K562 (cell line): ENCODE data around the gene TRMT2A. TPM values are rescaled to one million over a fixed set of nuclear protein-coding genes. Genes with fewer than 3 reads are reported as not detected.
A peak's percentile ranks its signal among the peaks of the same experiment; 100 is the strongest.

Experiments used
- BHLHE40 ChIP-seq: IDR thresholded peaks from 2 replicates; pipeline ENCODE4 v1.6.1; 2011; ENCODE audit warnings: low read length, improper control_type of control experiment
- BRD9 ChIP-seq: fragments of 450-650 bp; IDR thresholded peaks from 2 replicates; pipeline ENCODE4 v1.6.1; 2018; ENCODE audit warnings: low read depth; ENCODE audit not compliant: partially characterized antibody
- DACH1 ChIP-seq: fragments of 450-650 bp; IDR thresholded peaks from 2 replicates; pipeline ENCODE4 v1.6.1; 2018; ENCODE audit not compliant: partially characterized antibody
- ELF4 ChIP-seq: fragments of 450-650 bp; formaldehyde crosslinking; IDR thresholded peaks from 2 replicates; pipeline ENCODE4 v1.4.0; 2022; ENCODE audit warnings: missing genetic modification characterization
- ESRRA ChIP-seq: fragments of 450-650 bp; IDR thresholded peaks from 2 replicates; pipeline ENCODE4 v1.6.1; 2014; ENCODE audit warnings: low read depth, mild to moderate bottlenecking, moderate library complexity, borderline replicate concordance
- ESRRB ChIP-seq: fragments of 250-450 bp; sonication (Bioruptor Pico); IDR thresholded peaks from 2 replicates; pipeline ENCODE4 v1.5.0; 2020; ENCODE audit warnings: mild to moderate bottlenecking, moderate library complexity, borderline replicate concordance
- ETV6 ChIP-seq, 3 experiments: fragments of 150-350 bp in 1 of 3; sonication (generic) in 1 of 3; formaldehyde crosslinking in 1 of 3; IDR thresholded peaks; 2 replicates each; pipeline versions ENCODE4 v1.6.1 to v1.8.0; 2014 to 2022; ENCODE audit warnings: borderline replicate concordance in 2 of 3, low read depth in 2 of 3, antibody characterized with exemption in 1 of 3, low read length in 1 of 3, mild to moderate bottlenecking in 1 of 3, missing genetic modification reagents in 1 of 3
- FOXJ3 ChIP-seq: sonication (generic); formaldehyde crosslinking; IDR thresholded peaks from 2 replicates; pipeline ENCODE4 v1.4.0; 2020; ENCODE audit warnings: mild to moderate bottlenecking, missing genetic modification reagents
- GTF2E2 ChIP-seq: fragments of 200-800 bp; sonication (Bioruptor generic); IDR thresholded peaks from 2 replicates; pipeline ENCODE4 v1.6.1; 2016; ENCODE audit warnings: missing genetic modification characterization, missing compliant biosample characterization
- MEF2A ChIP-seq: IDR thresholded peaks from 2 replicates; pipeline ENCODE4 v1.6.1; 2011; ENCODE audit warnings: low read depth, mild to moderate bottlenecking, low read length, moderate library complexity; ENCODE audit not compliant: control insufficient read depth
- MLX ChIP-seq, 2 experiments: fragments of 450-650 bp in 1 of 2; sonication (generic) in 1 of 2; formaldehyde crosslinking; conservative IDR thresholded peaks; 2 replicates each; pipeline versions ENCODE4 v1.4.0 to v1.8.1; 2020 to 2022; ENCODE audit warnings: mild to moderate bottlenecking in 1 of 2, missing genetic modification reagents in 1 of 2
- NBN ChIP-seq: fragments of 450-650 bp; IDR thresholded peaks from 2 replicates; pipeline ENCODE4 v1.6.1; 2016; ENCODE audit warnings: low read depth, mild to moderate bottlenecking
- PRMT5 ChIP-seq: sonication (generic); formaldehyde crosslinking; IDR thresholded peaks from 2 replicates; pipeline ENCODE4 v1.5.0; 2020; ENCODE audit warnings: missing genetic modification reagents
- PTTG1 ChIP-seq: fragments of 450-650 bp; IDR thresholded peaks from 2 replicates; pipeline ENCODE4 v1.6.1; 2016; ENCODE audit warnings: low read depth, mild to moderate bottlenecking, missing genetic modification characterization, missing compliant biosample characterization
- RBM14 ChIP-seq: fragments of 200-400 bp; formaldehyde crosslinking; IDR thresholded peaks from 2 replicates; pipeline ENCODE4 v1.6.1; 2018; ENCODE audit warnings: low read depth, mild to moderate bottlenecking, low read length, moderate library complexity, borderline replicate concordance; ENCODE audit not compliant: insufficient read depth
- RNF2 ChIP-seq: sonication (generic); IDR thresholded peaks from 2 replicates; pipeline ENCODE4 v1.6.1; 2016
- SUPT5H ChIP-seq: fragments of 450-650 bp; IDR thresholded peaks from 2 replicates; pipeline ENCODE4 v1.6.1; 2016
- TOE1 ChIP-seq, 2 experiments: fragments of 450-650 bp in 1 of 2; sonication (generic) in 1 of 2; formaldehyde crosslinking in 1 of 2; IDR thresholded peaks; 2 replicates each; pipeline versions ENCODE4 v1.7.1 to v1.8.0; 2016 to 2022; ENCODE audit warnings: borderline replicate concordance in 2 of 2, mild to moderate bottlenecking in 2 of 2, antibody characterized with exemption in 1 of 2, inconsistent platforms in 1 of 2, low read depth in 1 of 2, missing genetic modification reagents in 1 of 2, moderate library complexity in 1 of 2
- XRCC5 ChIP-seq: fragments of 200-400 bp; formaldehyde crosslinking; IDR thresholded peaks from 2 replicates; pipeline ENCODE4 v1.6.1; 2017; ENCODE audit warnings: low read depth, mild to moderate bottlenecking, low read length
- ZFP30 ChIP-seq: fragments of 250-450 bp; sonication (Bioruptor Pico); IDR thresholded peaks from 2 replicates; pipeline ENCODE4 v1.8.0; 2022; ENCODE audit warnings: moderate library complexity, mild to moderate bottlenecking, inconsistent platforms, borderline replicate concordance
- ZNF133 ChIP-seq: fragments of 250-450 bp; sonication (Bioruptor Pico); IDR thresholded peaks from 2 replicates; pipeline ENCODE4 v1.4.0; 2020; ENCODE audit warnings: mild to moderate bottlenecking
- ZNF197 ChIP-seq: fragments of 200-800 bp; sonication (Bioruptor generic); IDR thresholded peaks from 2 replicates; pipeline ENCODE4 v1.6.1; 2016; ENCODE audit warnings: low read depth, missing genetic modification characterization, missing compliant biosample characterization
- ZNF239 ChIP-seq: fragments of 250-450 bp; sonication (Bioruptor Pico); IDR thresholded peaks from 2 replicates; pipeline ENCODE4 v1.4.0; 2020; ENCODE audit warnings: mild to moderate bottlenecking
- polyA plus RNA-seq, 8 experiments: library from polyadenylated mRNA; depleted of rRNA in 4 of 8; stranded (reverse) in 5 of 8; unstranded in 3 of 8; fragments of >200 nt; fragmentation: Nextera tagmentation in 2 of 8; fragmentation: Illumina TruSeq in 1 of 8; extraction: Ambion mirVana in 2 of 8; extraction: Trizol in 1 of 8; gene quantifications; 2 replicates each; pipeline versions ENCODE4 v1.2.1 to v1.2.3, GENCODE V29; 2011 to 2014; ENCODE audit warnings: inconsistent platforms in 1 of 8, missing spikeins in 1 of 8
- total RNA-seq, 7 experiments: library from RNA; depleted of rRNA in 6 of 7; stranded (reverse); fragments of >200 nt in 6 of 7; fragmentation: Illumina TruSeq in 2 of 7; extraction: Trizol in 2 of 7; gene quantifications; 2 replicates each; pipeline versions ENCODE4 v1.2.1 to v1.2.3, GENCODE V29; 2011 to 2021; ENCODE audit warnings: low replicate concordance in 1 of 7
- TF ChIP-seq, protein P1 (sequence below): sonication (generic); formaldehyde crosslinking; IDR thresholded peaks from 2 replicates; pipeline ENCODE4 v1.8.1; 2022; ENCODE audit warnings: missing genetic modification reagents

TRMT2A gene
- total and polyA plus RNA-seq, 9 of the 15 experiments (the other 6 are each of a cell fraction or from before 2014, with no cell fraction given), result 1.6 to 265 (median 140) TPM

- TF ChIP-seq BHLHE40 (no peak), ZNF197 (CRISPR knock-in tag) (no peak), GTF2E2 (no peak), MLX (CRISPR knock-in tag; conservative IDR thresholded peaks at IDR 0.05) (peak in 1 of 2 experiments; percentile 65; a peak in 1 of 4 replicates), PRMT5 (CRISPR knock-in tag) (no peak), BRD9 (no peak), ZNF239 (CRISPR knock-in tag) (no peak), MEF2A (no peak), ELF4 (CRISPR knock-in tag) (0 out of 2 replicates have a peak, but pooled peaks have one; percentile 9), TOE1 (IDR thresholded peaks at IDR 0.05; ENCODE audit: borderline replicate concordance) (no peak), TOE1 (CRISPR knock-in tag; IDR thresholded peaks at IDR 0.05; ENCODE audit: borderline replicate concordance, low read depth) (no peak), NBN (no peak), ZNF133 (CRISPR knock-in tag) (peak; percentile 80; the same call in 1 of the 2 replicates), ESRRB (CRISPR knock-in tag) (no peak), XRCC5 (no peak), ESRRA (no peak), ZFP30 (CRISPR knock-in tag) (no peak), RNF2 (no peak), ETV6 (IDR thresholded peaks at IDR 0.05; ENCODE audit: borderline replicate concordance in 1 of 2, low read depth in 2 of 2, low read length in 1 of 2) (no peak), ETV6 (CRISPR knock-in tag; IDR thresholded peaks at IDR 0.05; ENCODE audit: borderline replicate concordance) (no peak), PTTG1 (tag) (no peak), FOXJ3 (no peak), SUPT5H (peak; percentile 52; the same call in 1 of the 2 replicates), DACH1 (no peak), RBM14 (no peak)
- TF ChIP-seq, protein P1, sequence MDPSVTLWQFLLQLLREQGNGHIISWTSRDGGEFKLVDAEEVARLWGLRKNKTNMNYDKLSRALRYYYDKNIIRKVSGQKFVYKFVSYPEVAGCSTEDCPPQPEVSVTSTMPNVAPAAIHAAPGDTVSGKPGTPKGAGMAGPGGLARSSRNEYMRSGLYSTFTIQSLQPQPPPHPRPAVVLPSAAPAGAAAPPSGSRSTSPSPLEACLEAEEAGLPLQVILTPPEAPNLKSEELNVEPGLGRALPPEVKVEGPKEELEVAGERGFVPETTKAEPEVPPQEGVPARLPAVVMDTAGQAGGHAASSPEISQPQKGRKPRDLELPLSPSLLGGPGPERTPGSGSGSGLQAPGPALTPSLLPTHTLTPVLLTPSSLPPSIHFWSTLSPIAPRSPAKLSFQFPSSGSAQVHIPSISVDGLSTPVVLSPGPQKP, result no peak
These were observed 11.4 kb downstream of the TRMT2A start (continued) for GRCh38 chr22:20105456-20106204.
